ENCODE results near the gene ANO2.

ANO2 gene

GRCh38 chr12:5521456-5522325 lies 423.4 kb downstream of the ANO2 start:
- H3K4me3 ChIP-seq (ENCODE audit: low read length), result no peak overlapping the region
- no peak for DNase-seq (ENCODE audit: low read depth)

DNA sequence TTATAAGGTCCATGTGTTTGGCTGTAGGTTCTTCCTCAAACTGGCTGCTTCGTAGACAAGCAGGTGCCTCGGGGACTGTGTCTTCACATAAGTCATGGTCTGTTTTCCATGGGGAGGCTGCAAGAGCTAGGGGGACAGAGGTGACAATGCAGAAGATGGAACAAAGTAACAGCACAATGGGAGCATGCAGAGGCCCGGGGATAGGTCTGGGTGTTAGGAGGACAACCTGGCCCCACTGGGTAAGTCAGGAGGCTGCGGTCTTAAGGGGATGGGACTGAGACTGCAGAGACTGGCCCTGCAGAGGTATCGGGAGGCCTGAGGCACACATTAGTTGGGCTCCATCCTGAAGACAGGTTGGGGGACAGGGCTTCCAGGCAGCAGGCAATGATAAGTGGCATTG lies 424.2 kb downstream of the ANO2 start:
- DNase-seq (ENCODE audit: low read depth), result no peak
- no peak for TF ChIP-seq CTCF (IDR thresholded peaks at IDR 0.05; ENCODE audit: insufficient read depth, low read depth, low read length, missing control alignments)
- no peak overlapping the region for H3K4me3 ChIP-seq (ENCODE audit: low read length)

More at GRCh38 chr12:5521456-5522325, 423.4 kb downstream of the ANO2 start:
- no peak for TF ChIP-seq CTCF (IDR thresholded peaks at IDR 0.05; ENCODE audit: insufficient read depth, low read depth, low read length, missing control alignments)

DNA sequence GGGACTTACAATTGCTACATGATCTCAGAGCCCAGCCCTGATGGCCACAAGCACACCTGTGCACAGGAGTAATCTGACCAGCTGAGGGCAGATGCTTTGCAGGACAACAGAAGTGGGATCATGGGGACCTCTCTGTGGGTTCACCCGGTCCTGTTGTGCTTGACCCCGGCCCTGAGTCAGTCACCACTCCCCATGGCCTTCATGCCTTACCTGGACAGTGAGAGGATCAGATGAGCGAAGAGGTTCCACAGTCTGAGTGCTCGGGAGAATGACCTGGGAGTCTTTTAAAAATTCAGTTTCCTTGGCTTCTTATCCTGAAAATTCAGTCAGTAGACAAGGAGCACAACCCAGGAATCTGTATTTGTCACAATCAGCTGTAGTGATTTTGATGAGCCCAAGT lies 425.0 kb downstream of the ANO2 start:
- DNase-seq (ENCODE audit: low read depth), result no peak
- no peak overlapping the region for H3K4me3 ChIP-seq (ENCODE audit: low read length)
- TF ChIP-seq CTCF (IDR thresholded peaks at IDR 0.05; ENCODE audit: insufficient read depth, low read depth, low read length, missing control alignments), result no peak

DNA sequence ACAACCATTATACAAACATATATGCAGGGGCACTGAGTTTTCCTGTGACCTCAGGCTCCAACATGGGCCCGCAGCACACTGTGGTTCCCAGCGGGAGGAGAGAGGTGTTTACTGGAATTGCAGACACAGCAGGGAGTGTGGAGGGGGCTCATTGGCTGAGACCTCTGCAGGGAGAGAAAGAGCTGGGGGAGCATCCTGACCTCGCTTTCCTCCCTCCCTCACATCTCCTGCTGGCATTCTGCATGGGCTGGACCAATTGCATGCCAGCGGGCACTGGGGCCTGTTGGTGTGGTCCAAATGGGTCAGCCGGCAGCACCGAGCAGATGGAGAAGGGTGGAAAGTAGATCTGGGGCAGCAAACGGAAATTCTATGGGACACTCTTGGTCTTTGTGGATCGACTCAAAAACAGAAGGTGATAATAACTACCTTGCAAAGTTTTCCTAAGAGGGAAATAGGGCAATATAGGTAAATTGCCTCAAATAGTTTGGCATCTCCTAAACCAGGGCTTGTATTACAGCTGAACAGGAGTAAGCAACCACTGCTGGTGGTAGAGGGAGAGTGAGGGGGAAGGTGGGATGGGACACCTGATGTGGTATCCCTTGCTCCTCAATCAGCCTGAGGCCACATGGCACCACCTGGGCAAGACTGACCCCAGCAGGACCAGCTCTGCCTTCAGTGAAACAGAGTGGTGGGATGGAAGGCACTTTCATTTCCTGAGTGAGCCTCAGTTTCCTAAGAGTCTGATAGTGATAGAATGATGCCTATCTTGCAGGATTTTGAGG lies 426.3 kb downstream of the ANO2 start:
- TF ChIP-seq CTCF (IDR thresholded peaks at IDR 0.05; ENCODE audit: insufficient read depth, low read depth, low read length, missing control alignments), result no peak
- no peak for DNase-seq (ENCODE audit: low read depth)
- H3K4me3 ChIP-seq (ENCODE audit: low read length), result no peak overlapping the region

GRCh38 chr12:5516371-5517241 lies 428.5 kb downstream of the ANO2 start:
- no peak overlapping the region for H3K4me3 ChIP-seq (ENCODE audit: low read length)
- no peak for TF ChIP-seq CTCF (IDR thresholded peaks at IDR 0.05; ENCODE audit: insufficient read depth, low read depth, low read length, missing control alignments)
- no peak for DNase-seq (ENCODE audit: low read depth)

GRCh38 chr12:5515458-5515857 lies 429.6 kb downstream of the ANO2 start:
- DNase-seq (ENCODE audit: low read depth), result no peak
- H3K4me3 ChIP-seq (ENCODE audit: low read length), result no peak overlapping the region
- TF ChIP-seq CTCF (IDR thresholded peaks at IDR 0.05; ENCODE audit: insufficient read depth, low read depth, low read length, missing control alignments), result no peak

Measured in epithelial cell of esophagus (primary cell).